GM18511 (cell line): ENCODE results near the gene GPR153.

Experiments used
- ATAC-seq: cut with Tn5 transposase; IDR thresholded peaks from one replicate; pipeline ENCODE4 v1.9.1; 2021; ENCODE audit warnings: mild to moderate bottlenecking, moderate library complexity; ENCODE audit not compliant: unreplicated experiment

Gene GPR153

DNA sequence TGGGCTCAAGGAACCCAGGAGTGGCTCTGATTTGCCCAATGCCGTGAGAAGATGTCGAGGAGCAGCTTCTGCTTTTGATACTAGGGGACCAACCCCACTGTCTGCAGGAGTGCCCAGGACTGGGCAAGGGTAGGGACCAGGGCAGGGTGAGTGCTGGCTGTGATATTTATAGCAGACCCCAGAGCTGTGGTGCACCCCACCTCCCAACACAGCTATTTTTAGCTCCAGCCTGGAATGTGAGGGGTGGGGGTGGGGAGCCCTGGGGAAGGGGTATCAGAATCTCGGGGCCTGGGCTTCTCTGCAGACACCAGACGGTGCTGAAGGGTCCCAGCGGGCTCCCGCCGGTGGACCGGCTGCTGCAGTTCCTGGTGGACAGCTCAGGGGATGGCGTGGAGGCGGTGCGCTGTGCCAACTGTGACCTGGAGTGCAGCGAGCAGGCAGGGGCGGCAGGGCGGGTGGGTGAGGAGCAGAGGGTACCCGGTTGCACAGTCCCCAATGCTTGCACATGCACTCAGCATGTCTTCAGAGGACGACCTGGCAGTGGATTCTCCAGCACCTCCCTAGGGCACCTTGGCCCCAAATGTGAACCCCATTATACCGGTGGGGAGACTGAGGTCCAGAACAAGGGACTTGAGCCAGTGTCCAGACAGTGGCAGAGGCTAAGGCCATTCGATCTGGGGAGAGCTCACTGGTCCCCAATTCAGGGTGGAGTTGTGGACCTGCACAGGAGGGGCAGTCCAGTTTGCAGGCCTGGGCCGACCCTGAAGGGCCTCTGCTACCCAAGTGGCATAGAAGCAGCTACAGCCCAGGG lies 53.6 kb downstream of the GPR153 start:
- no peak for ATAC-seq

DNA sequence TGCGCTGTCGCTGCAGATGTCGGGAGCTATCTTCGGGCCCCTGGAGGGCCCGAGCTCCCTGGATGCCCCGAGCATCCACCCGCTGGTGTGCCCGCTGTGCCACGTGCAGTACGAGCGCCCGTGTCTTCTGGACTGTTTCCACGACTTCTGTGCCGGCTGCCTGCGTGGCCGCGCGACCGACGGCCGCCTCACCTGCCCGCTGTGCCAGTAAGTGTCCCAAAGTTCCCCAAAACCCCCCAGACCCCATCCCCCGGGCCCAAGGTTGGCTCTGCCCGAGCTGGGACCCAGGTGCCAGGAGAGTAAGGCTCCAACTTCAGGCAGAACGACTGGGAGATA lies 54.4 kb downstream of the GPR153 start:
- no peak for ATAC-seq

DNA sequence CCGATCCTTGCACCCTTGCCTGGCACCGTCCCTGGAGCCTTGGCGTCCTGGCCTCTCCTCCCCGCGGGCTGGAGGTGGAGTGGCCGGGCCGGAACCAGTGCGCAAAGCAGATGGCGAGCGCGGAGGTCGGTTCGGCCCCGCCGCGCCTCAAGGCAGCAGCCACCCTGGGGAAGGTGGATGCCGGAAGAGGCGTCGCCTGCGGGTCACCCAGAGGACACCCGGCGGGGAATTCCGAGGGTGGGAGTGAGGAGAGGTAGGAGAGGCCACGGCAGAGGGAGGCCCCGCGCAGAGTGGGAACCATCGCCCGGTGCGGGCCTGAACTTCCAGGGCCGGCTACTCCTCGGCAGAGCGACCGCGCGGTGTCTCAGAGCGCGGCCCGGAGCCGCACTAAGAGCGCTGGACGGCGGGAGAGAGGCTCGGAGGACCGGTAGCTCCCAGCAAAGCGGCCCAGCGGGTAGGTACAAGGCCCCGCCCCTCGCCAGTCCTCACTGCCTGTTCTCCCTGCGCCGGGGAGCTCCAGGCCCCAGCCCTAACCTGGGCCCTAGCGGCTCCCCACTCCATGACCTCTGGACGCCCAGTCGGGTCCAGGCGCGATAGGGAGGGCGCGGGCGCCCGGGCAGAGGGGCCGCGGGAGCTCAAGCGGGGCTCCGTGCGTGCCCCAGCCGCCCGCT lies 54.9 kb downstream of the GPR153 start, which contains the start of gene RNF207:
RNF207 (plus strand) TSS at position 271 of the 671 bp plus-strand sequence. CDS start 417 bp downstream, outside the sequence.
- ATAC-seq: peak; percentile 67

DNA sequence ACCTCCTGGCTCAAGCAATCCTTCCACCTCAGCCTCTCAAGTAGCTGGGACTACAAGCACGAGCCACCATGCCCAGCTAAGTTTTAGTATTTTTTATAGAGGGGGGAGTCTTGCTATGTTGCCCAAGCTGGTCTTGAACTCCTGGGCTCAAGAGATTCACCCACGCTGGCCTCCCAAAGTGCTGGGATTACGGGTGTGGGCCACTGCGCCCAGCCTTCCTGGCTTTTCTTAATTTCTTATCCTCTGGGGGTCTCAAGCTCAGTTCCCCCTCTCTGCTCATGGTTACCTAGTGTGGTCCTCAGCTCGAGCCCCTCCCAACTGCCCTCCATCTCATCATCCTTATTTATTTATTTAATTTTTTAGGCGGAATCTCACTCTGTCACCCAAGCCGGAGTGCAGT lies 58.6 kb downstream of the GPR153 start:
- no peak for ATAC-seq

DNA sequence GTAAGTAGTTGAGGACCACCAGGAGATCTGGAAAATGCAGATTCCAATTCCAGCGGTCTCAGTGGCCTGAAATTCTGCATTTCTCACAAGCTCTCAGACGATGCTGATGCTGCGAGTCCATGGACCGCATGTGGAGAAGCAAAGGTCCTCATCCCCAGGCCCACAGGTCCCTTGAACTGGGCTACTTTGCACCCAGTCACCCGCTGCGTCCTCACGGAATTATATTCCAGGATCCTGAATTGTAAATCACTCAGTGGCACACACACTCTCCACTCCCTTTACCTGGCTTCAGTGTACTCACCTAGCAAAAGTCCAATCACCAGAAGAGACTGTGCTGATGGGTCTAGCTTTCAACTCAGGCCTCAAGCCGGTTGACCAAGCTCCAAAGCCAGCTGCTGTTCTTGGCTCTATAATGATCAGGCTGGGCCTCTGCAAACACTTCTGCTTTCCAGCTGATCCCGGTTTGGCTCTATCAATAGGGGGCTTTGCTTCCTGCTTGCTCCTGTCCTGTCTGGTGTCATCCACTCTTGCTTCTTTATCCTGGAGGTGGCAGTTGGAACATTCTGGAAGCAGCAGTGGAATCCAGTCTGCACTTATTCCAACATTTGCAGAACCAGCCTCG lies 60.6 kb downstream of the GPR153 start:
- ATAC-seq: no peak

DNA sequence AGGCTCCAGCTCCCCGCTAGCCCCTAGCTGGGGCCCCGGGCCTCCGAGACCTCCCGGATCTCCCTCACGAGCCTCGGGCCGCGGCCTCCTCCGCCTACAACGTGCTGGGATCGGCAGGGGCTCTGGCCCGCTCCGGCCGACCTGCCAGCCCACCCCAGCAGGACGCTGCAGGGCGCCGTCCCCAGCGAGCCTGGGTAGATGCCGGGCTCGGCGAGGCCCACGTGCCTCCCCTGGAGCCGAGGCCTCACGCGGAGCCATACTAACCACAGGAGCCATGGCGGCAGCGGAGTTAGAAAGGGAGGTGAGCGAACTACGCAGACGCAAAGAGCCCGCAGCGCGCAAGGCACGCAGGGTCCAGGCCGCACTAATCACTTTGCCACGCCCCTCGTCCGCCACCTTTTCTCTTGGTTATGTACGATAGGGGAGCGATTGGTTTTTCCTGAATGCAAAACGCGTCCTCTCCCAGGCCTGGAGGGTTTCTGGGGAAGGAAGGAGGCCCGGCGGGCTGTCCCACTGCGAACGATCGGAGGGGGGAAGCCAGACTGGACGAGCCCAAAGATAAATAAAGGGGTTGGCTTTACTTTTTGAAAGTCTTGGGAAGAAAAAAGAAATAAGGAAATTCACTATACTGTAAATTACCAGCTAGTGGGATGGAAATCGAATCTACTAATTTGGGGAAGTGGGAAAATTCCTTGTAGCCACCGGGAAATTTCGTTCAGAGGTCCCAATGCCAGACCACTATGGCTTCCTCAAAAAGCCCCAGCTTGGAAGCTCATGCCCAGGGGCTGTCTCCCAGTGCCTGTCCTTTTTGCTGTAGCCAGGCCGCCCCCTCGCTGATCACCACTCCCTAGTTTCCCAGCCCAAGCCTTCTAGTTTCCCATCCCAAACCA lies 61.4 kb downstream of the GPR153 start, which contains the start of gene RPL22:
RPL22 (minus strand) TSS at position 298 of the 890 bp plus-strand sequence; CDS start at position 276, 22 bp downstream.
- peak; percentile 95 for ATAC-seq

DNA sequence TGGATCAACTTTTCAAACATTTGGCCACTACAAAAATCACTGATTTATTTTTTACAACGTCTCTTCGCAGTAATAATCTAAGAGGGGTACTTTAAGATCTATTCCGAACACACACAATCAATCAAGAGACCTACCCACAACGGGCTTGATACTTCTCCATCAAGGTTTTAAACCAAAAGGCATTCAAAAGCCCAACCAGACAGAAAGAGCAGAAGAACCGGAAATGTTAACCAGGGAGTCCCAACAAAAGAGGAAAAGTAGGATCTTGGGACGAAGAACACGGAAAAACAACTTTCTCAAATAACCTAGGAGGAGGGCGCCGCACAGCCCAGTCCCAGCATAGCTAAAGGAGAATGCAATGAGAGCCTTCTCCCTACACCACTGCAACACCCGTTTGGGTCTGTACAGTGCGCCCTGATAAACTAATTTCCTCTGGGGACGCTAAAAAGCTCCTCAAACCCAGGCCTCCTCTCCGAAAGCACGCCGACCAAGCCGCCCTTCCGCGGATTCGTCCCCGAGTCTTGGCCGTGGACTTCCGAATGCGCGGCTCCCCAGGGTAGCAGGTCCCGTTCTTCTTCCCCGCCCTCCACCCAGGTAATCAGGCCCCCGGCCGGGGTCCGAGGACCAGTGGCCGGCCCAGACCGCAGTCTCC lies 62.1 kb downstream of the GPR153 start:
- ATAC-seq: peak; percentile 30

DNA sequence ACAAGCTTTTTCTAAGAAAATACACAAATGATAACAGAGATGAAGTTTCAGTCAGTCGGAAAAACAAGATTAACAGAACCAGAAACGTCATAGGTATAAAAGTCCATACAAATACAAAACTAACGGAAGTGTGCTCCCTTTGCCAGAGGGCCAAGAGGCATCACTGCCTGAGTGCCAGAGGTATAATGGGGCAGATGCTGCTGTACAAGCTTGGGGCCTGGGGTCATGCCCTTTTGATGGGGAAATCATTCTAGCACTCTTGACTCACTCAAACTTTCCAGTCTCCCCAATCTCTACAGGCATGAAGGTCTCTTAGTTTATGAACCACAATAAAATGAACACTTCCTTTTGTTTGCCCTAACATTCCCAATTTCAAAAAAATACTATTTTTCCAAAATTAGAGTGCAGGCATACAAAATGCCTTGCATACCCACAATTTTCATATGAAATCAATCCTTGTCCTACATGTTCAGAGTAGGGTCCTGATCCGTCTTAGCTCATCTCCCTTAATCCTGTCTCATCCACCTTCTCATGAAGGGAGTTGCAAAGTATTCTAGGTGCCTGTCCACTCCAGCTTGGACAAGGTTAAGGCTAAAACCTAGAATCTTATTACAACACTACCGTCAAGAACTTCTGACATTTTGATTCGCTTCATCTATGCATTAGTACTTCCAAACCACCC lies 63.0 kb downstream of the GPR153 start:
- ATAC-seq: no peak
